NAMALWA (cell line): ENCODE results near the gene SYT1.

Experiments used
- DNase-seq: peaks from one replicate; pipeline ENCODE4 v3.0.0-alpha.2; 2015; ENCODE audit warnings: low spot score

The SYT1 gene

GRCh38 chr12:79351251-79351650, 486.7 kb downstream of the SYT1 start:
- no peak for DNase-seq

GRCh38 chr12:79356216-79356615, 491.6 kb downstream of the SYT1 start:
- DNase-seq: no peak

- DNase-seq: no peak
Observed at GRCh38 chr12:79357048-79357447, 492.5 kb downstream of the SYT1 start.

DNA sequence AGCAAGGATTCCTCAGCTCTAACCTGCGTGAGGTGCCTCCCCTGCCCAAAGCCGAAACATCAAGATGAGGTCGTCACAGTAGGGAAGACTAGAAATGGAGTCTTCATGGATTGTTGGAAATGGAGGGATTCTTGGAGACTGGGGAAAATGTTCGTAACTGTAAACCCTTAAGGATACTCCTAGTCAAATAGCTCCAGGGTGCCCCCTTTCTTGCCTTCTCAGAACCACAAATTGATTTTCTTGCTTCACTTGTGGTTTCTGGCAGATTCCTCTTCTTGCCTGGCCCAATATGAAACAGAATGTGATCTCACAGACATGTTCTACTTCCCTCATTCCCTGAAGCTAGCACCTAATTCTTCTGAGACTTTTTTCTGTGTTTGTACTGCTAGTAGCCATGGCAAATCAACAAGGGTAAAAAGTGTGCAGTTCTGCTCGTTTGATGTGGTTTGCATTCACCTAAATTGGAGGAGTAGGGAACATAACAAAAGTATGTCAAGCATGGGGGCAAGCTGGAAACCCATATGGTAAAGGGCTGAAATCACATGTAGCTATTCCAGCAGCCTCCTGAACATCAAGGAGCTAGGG, 494.2 kb downstream of the SYT1 start:
- no peak for DNase-seq

GRCh38 chr12:79360286-79360685, 495.7 kb downstream of the SYT1 start:
- no peak for DNase-seq

DNA sequence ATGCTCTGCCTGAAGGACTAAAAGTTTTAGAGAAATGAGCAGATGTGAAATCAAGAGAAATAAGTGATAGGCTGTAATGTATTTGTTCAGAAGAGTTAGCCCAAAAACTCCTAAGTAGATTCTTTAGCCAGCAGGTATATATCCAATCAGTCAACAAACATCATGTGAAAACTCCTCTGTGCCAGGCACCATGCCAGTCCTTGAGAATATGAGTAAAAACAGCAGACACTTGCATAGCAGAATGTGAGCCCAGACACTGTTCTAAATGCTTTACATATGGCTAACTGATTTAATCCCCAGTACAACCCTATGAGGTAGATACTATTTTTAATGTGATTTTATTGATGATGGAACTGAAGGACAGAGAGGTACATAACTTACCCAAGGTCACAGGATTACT, 496.4 kb downstream of the SYT1 start:
- no peak for DNase-seq

DNA sequence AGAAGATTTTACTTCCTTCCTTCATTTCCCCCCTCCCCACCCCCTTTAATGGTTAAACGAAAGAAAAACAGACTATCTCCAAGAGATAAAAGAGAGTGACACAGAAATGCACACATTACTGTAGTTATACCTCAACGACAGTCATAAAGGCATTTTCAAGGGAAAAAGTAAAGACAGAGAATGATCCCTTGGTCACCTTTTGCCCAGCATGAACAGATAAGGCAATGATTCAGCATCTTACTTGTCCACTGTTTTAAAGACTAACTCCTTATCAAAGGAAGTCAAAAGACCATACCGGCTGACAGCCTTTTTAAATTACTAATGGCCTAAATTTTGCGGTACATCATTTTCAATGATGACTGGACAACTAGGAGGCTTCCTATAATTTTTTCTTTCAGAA, 499.6 kb downstream of the SYT1 start:
- DNase-seq: no peak

- no peak for DNase-seq
Observed at GRCh38 chr12:79366374-79366773, 501.8 kb downstream of the SYT1 start.

DNA sequence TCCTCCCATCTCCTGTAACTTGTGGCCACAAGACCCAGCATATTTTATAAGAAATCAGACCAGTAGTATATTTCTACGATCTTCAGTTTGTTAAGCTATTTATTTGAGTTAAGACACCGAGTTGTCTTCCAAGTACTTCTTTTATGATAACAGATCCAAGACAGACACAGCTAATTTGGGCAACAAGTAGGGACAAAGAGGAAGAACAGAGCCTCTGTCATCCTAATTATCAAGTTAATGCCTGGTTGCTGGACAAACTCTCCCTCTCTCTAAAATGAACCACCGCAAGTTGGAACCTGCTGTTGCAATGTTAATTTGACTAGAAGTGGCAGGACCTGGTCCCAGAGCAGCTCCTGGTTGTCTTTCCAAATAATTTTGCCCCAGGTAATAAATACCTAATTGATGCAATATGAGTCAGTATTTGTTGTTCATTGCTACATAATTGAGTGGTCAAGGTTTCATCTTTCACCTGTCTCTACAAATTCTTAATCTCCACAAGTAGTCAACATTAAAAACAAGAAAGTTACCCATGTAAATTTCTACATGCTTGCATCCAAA, 502.5 kb downstream of the SYT1 start:
- DNase-seq: no peak

- DNase-seq: no peak
Observed at GRCh38 chr12:79370021-79370420, 505.4 kb downstream of the SYT1 start.

- DNase-seq: no peak
Observed at GRCh38 chr12:79371226-79371625, 506.7 kb downstream of the SYT1 start.

- DNase-seq: peak; percentile 63
Observed at GRCh38 chr12:79373896-79374499, 509.4 kb downstream of the SYT1 start.

DNA sequence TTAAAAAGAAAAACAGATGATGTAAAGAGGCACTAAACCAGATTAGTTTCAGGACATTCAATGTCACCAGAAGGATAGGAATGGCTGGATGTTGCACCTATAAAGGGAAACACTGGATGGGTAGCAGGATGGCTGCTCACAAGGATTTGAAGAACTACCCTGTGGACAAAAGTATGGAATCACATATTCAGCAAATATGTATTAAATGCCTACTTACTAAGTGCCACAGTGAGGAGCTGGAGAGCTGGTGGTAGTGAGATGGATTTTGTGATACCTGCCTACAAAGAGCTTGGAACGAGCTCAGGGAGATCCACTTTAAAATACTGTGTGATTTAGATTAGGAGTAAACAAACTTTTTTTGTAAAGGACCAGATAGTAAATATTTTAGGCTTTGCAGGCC, 510.0 kb downstream of the SYT1 start:
- no peak for DNase-seq

- DNase-seq: no peak
Observed at GRCh38 chr12:79375050-79375449, 510.5 kb downstream of the SYT1 start.

- DNase-seq: no peak
Observed at GRCh38 chr12:79378496-79378895, 513.9 kb downstream of the SYT1 start.

GRCh38 chr12:79380402-79380801, 515.8 kb downstream of the SYT1 start:
- no peak for DNase-seq

DNA sequence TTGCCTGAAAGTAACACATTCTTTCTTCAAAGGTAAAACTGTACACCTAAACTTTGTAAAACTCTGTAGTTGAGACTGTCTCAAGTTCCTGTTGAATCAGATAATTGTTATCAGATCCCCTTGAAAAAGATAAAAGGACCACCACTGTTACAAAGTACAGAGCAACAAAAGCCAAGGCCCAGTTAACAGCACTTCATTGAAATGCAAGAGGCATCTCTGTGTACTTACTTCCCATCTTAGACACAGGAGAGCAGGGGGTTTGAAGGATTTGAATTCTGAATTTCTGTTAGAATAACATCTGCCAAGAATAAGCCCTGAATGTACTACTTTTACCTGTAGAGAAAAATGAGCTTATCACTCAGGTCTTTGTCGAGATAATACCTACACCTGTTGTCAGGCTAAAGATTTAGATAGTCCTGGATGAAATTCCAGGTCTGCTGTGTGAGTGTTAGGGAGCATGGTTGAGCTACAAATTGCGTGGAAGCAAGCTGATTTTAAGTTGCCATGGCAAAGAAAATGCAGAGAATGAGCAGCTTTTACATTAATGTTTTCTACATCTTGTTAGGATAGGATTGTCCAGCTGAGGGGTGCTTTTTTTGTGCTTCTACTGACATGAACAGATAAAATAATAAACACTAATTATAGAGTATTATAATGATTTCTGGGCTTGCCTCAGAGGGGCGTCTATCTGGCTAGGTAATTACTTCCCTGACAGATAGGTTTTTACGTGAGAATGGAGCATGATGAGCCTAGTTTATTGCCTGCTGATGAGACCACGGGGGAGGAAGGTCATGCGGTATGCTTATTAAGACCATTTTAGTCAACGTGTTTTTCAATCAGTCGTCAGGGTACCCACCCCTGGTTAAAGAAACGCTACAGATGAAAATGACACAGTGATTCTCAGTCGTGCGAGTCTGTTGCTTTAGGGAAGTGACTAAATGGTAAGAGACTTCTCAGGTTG, 517.0 kb downstream of the SYT1 start:
- no peak for DNase-seq

GRCh38 chr12:79384551-79384950, 520.0 kb downstream of the SYT1 start:
- no peak for DNase-seq

DNA sequence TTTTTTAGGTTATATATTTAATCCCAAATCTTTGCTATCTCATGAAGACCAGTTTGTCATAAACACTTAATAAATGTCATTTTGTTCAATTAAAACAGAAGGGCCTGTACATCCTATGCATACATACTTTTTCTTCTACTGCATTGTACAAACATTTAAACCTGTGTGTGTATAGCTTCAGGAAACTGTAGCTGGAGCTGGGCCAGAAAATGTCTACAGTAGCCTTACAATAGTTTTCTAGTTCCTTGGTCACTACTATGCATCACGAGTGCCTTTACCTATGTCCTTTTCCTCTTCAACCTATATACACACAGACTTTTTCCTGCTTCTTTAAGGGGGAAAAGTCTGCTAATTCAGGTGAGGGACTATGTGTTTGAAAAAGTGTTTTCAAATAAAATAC, 523.4 kb downstream of the SYT1 start:
- no peak for DNase-seq

DNA sequence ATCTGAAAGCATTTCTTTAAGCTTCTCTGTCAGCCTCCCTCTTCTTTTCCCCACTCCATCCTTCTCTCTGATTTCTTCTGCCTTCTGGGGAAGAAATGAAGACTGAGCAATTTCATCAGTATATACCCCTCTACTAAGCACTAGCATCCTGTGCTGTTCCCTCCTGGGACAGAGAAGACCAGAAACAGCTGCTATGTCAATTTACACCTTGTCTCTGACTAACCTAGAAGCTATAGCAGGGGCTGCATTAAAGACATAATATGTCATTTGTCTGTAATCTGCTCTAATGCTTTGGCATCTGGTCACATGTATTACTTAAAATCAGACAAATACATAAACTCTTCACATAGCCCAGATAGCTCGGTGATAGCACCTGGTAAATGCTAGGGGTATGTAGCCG, 529.3 kb downstream of the SYT1 start:
- DNase-seq: no peak

DNA sequence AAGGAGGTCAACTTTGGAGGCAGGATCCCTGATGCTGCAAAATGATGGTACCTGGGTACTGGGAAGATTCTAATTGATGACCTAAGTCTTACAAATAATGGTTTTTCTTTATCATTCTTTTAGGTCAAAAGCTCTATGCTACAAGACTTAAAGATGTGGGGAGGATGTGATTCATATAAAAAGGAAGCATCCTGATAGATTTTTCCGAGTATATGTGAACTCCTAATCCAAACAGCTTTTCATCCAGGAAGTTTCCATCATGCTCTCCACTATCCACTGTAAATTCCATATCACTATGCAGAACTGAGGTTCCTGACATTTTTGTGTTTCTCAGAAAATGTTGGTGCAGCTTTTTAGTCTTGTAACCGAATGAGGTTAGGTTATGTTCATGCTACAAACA, 533.0 kb downstream of the SYT1 start:
- no peak for DNase-seq

- DNase-seq: no peak
Observed at GRCh38 chr12:79400481-79400880, 535.9 kb downstream of the SYT1 start.

DNA sequence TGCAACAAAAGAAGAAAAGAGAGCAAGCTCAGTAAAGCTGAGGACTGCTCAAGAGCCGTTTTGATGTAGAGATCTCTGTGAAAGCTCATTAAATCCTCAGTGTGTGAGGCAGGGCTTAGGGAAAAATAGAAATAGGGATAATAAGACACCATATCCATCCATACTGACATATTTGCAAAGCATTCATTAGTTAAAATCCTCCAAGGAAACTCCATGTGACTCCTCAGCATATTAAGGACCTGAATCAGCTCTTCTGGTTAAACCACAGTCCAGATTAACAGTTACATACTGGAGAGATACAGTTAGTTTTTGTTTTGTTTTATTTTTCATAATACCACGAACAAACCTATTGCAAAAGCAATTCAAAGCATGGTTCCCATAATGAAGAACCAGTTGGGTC, 538.0 kb downstream of the SYT1 start:
- DNase-seq: no peak
